Activated T-helper 17 cell treated with anti-CD3 and anti-CD28 coated beads, Interleukin-2, amount 50 U/mL, for 72 hours (primary cell): ENCODE results near the gene ZNF789. TPM values are rescaled to one million over a fixed set of nuclear protein-coding genes. Genes with fewer than 3 reads are reported as not detected.
"Not testable (repeated sequence)": the region's sequence is repeated elsewhere in the genome, so short reads cannot be mapped to it uniquely, and the experiment has no call there.

Experiments used
- ATAC-seq: fragments of 150-1000 bp; cut with Tn5 transposase; replicated peaks from 2 replicates; pipeline ENCODE4 v1.10.0; 2021; ENCODE audit warnings: mild to moderate bottlenecking, moderate library complexity
- H3K27ac Mint-ChIP-seq: one replicate; pipeline ENCODE4 v1.8.0; 2022; ENCODE audit warnings: mixed read lengths
- H3K27me3 Mint-ChIP-seq: one replicate; pipeline ENCODE4 v1.8.0; 2022; ENCODE audit warnings: mixed read lengths
- H3K36me3 Mint-ChIP-seq: one replicate; pipeline ENCODE4 v1.8.0; 2022; ENCODE audit warnings: low read depth, mild to moderate bottlenecking, mixed read lengths
- H3K4me1 Mint-ChIP-seq: one replicate; pipeline ENCODE4 v1.8.0; 2022; ENCODE audit warnings: mixed read lengths
- H3K4me3 Mint-ChIP-seq: one replicate; pipeline ENCODE4 v1.8.0; 2022; ENCODE audit warnings: mild to moderate bottlenecking, mixed read lengths
- H3K9me3 Mint-ChIP-seq: one replicate; pipeline ENCODE4 v1.8.0; 2022; ENCODE audit warnings: mixed read lengths
- total RNA-seq, 2 donors: library from RNA; stranded (reverse); gene quantifications; one replicate each; pipeline ENCODE4 v1.2.3, GENCODE V29; 2022

The ZNF789 gene
- total RNA-seq: 10 to 100 TPM; 32.0 to 46.7 TPM

GRCh38 chr7:99472561-99473314 is at the start of gene ZNF789:
TSS of gene ZNF789 (plus strand) at chr7:99472890. CDS start at chr7:99476457, 3,567 bp downstream.
- Mint-ChIP-seq H3K36me3 (peaks cover 36% of the 10 kb centered on the region), H3K27ac (peak within 1 kb of the TSS; percentile 90), H3K4me3 (peak within 1 kb of the TSS; percentile 89), H3K9me3 (no peaks in the 10 kb centered on the region), H3K4me1 (peaks cover 12% of the 10 kb centered on the region), H3K27me3 (no peaks in the 10 kb centered on the region)
- peak; percentile 98 for ATAC-seq

DNA sequence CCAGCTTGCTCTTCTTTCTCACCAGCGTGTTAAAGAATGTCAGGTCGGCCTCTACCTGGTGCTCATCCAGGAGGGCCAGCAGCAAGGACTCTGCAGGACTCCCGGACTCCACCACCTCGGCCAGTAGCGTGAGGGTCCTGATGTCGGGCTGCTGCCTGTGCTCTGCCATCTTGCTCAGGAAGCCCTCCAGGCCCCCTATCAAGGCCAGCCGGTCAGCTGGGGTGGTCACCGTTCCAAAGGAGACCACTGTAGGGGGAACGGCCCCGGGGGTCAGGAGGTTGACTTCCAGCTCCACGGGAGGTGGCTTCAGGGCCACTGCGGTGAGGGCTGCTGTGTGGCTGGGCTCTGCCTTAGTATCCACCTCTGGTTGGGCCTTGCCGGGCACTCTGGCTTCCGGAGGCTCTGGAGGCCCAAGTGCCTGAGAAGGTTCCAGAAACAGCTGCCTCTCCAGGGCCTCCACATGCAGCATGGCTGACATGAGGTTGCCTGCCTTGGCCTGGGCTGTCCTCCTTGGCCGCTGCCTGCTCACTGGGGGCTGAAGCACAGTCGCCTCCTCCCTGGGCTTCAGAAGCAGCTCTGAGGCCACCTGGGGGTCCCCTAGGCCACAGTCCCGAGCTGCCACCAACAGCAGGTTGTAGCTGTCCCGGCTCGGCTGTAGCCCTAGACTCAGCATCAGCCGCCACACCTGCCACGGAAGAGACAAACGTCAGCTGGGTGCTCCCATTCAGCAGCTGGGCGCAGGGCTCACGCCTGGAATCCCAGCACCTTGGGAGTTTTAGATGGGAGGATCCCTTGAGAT is 47.6 kb upstream of the ZNF789 start:
- Mint-ChIP-seq H3K27me3 (no peaks in the 10 kb centered on the region), H3K27ac (no peak overlapping the region), H3K4me1 (no peaks in the 10 kb centered on the region), H3K4me3 (no peak overlapping the region), H3K36me3 (peaks cover 59% of the 10 kb centered on the region), H3K9me3 (no peaks in the 10 kb centered on the region)
- ATAC-seq: no peak

DNA sequence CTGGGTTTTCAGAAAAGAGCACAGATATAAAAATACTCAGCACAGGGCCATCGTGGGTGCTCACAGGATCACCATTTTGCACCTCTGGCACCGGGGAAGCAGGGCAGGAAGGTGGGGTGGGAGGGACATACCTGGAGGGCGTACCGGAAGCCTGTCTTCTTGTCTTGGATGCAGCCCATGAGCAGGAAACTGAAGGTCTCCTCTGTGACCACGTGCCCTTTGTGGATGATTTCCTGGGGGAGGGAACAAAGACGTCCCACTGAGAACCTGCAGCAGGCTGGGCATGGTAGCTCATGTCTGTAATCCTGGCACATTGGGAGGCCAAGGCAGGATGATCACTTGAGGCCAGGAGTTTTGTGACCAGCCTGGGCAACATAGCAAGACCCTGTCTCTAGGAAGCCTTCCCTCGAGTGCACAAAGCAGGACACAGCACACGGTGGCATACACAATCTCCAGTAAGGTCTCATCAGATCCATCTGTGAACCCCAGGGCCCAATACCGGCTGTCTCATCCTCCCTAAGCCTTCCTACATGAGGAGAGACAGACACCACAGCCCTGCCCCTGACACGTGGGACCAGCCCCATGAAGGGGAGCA is 43.6 kb upstream of the ZNF789 start:
- H3K4me3 Mint-ChIP-seq: no peak overlapping the region
- ATAC-seq: no peak
- peaks cover 55% of the 10 kb centered on the region for H3K36me3 Mint-ChIP-seq
- no peaks in the 10 kb centered on the region for H3K27me3 Mint-ChIP-seq
- no peak overlapping the region for H3K27ac Mint-ChIP-seq
- no peaks in the 10 kb centered on the region for H3K4me1 Mint-ChIP-seq
- no peaks in the 10 kb centered on the region for H3K9me3 Mint-ChIP-seq

GRCh38 chr7:99429756-99430155 is 42.9 kb upstream of the ZNF789 start:
- H3K27me3 Mint-ChIP-seq: no peaks in the 10 kb centered on the region
- ATAC-seq: no peak
- no peak overlapping the region for H3K4me3 Mint-ChIP-seq
- H3K9me3 Mint-ChIP-seq: no peaks in the 10 kb centered on the region
- H3K4me1 Mint-ChIP-seq: no peaks in the 10 kb centered on the region
- H3K36me3 Mint-ChIP-seq: peaks cover 60% of the 10 kb centered on the region
- no peak overlapping the region for H3K27ac Mint-ChIP-seq

DNA sequence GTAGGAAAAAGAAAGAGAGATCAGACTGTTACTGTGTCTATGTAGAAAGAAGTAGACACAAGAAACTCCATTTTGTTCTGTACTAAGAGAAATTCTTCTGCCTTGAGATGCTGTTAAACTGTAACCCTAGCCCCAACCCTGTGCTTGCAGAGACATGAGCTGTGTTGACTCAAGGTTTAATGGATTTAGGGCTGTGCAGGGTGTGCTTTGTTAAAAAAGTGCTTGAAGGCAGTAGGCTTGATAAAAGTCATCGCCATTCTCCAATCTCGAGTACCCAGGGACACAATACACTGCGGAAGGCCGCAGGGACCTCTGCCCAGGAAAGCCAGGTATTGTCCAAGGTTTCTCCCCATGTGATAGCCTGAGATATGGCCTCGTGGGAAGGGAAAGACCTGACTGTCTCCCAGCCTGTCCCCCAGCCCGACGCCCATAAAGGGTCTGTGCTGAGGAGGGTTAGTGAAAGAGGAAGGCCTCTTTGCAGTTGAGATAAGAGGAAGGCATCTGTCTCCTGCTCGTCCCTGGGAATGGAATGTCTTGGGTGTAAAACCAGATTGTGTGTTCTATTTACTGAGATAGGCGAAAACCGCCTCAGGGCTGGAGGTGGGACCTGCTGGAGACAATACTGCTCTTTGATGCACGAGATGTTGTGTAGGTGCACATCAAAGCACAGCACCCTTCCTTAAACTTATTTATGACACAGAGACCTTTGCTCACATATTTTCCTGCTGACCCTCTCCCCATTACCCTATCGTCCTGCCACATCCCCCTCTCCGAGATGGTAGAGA is 40.7 kb upstream of the ZNF789 start:
- H3K27me3 Mint-ChIP-seq, H3K4me3 Mint-ChIP-seq, H3K9me3 Mint-ChIP-seq, H3K27ac Mint-ChIP-seq, H3K4me1 Mint-ChIP-seq, ATAC-seq: not testable (repeated sequence)
- H3K36me3 Mint-ChIP-seq: peaks cover 60% of the 10 kb centered on the region

- Mint-ChIP-seq H3K27me3 (no peaks in the 10 kb centered on the region), H3K9me3 (no peaks in the 10 kb centered on the region), H3K36me3 (peaks cover 54% of the 10 kb centered on the region), H3K4me1 (no peaks in the 10 kb centered on the region), H3K4me3 (no peak overlapping the region), H3K27ac (no peak overlapping the region)
- no peak for ATAC-seq
Measured at GRCh38 chr7:99433158-99433557, 39.5 kb upstream of the ZNF789 start.

DNA sequence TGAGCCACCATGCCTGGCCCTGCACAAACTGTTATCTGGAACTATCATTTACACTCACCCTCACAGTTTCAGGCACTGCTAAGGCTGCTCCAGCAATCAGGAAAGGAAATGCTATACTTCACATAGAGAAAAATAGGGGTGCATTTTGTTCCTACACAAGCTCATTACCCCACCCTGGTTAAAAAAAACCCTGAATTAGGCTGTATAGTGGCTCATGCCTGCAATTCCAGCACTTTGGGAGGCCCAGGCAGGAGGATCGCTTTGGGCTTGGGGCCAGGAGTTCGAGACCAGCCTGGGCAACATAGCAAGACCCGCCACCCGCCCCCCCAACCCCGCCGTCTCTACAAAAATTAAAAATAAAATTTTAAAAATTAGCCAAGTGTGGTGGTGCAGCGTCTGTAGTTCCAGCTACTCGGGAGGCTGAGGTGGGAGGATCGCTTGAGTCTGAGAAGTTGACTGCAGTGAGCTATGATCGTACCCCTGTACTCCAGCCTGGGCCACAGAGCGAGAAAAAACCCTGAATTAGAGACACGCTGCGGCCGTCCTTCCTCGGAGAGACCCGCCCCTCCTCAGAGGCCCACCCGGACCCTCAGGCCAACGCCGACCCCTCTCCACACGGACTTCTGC is 34.6 kb upstream of the ZNF789 start:
- Mint-ChIP-seq H3K4me1 (peaks cover 9% of the 10 kb centered on the region), H3K9me3 (no peaks in the 10 kb centered on the region), H3K27me3 (no peaks in the 10 kb centered on the region), H3K27ac (peak overlapping the region; percentile 96), H3K36me3 (peaks cover 47% of the 10 kb centered on the region), H3K4me3 (peak overlapping the region; percentile 99)
- peak; percentile 19 for ATAC-seq

- peak within 1 kb of the TSS; percentile 96 for H3K27ac Mint-ChIP-seq
- peak within 1 kb of the TSS; percentile 99 for H3K4me3 Mint-ChIP-seq
- peaks cover 47% of the 10 kb centered on the region for H3K36me3 Mint-ChIP-seq
- peaks cover 9% of the 10 kb centered on the region for H3K4me1 Mint-ChIP-seq
- ATAC-seq: peak; percentile 93
- no peaks in the 10 kb centered on the region for H3K27me3 Mint-ChIP-seq
- H3K9me3 Mint-ChIP-seq: no peaks in the 10 kb centered on the region
Measured at GRCh38 chr7:99438573-99439480, 33.9 kb upstream of the ZNF789 start, which contains the start of the genes CPSF4 and PTCD1. TSS of gene CPSF4 (plus strand) at chr7:99438943. CDS start at chr7:99439083, 140 bp downstream. TSS of gene PTCD1 (minus strand) at chr7:99438798. CDS start at chr7:99435242, 3,556 bp downstream.

- H3K4me1 Mint-ChIP-seq: peaks cover 9% of the 10 kb centered on the region
- ATAC-seq: no peak
- H3K27me3 Mint-ChIP-seq: no peaks in the 10 kb centered on the region
- H3K27ac Mint-ChIP-seq: peak overlapping the region; percentile 96
- peaks cover 47% of the 10 kb centered on the region for H3K36me3 Mint-ChIP-seq
- H3K4me3 Mint-ChIP-seq: peak overlapping the region; percentile 99
- no peaks in the 10 kb centered on the region for H3K9me3 Mint-ChIP-seq
Measured at GRCh38 chr7:99440195-99440594, 32.5 kb upstream of the ZNF789 start.

DNA sequence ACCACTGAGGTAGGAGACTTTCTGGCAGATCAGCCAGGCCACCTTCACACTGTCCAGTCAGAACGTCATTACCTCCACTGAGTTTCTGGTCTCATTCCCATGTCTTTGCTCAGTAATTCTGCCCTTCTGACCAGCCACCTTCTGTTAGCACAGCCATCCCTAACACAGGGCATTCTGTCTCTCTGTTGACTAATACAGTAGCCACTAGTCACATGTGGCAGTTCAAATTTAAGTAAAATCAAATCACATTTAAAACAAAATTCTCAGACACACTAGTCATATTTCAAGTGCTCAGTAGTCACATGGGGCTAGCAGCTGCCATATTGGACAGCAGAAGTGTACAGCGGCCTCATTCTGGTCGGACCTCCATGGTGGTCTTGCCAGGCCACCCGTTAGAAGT is 26.6 kb upstream of the ZNF789 start:
- Mint-ChIP-seq H3K36me3 (peaks cover 92% of the 10 kb centered on the region), H3K4me1 (no peaks in the 10 kb centered on the region), H3K4me3 (no peak overlapping the region), H3K9me3 (no peaks in the 10 kb centered on the region), H3K27me3 (no peaks in the 10 kb centered on the region), H3K27ac (no peak overlapping the region)
- no peak for ATAC-seq

- H3K9me3 Mint-ChIP-seq: no peaks in the 10 kb centered on the region
- ATAC-seq: no peak
- H3K4me3 Mint-ChIP-seq: no peak overlapping the region
- peaks cover 89% of the 10 kb centered on the region for H3K36me3 Mint-ChIP-seq
- H3K4me1 Mint-ChIP-seq: no peaks in the 10 kb centered on the region
- no peak overlapping the region for H3K27ac Mint-ChIP-seq
- no peaks in the 10 kb centered on the region for H3K27me3 Mint-ChIP-seq
Measured at GRCh38 chr7:99447943-99448342, 24.7 kb upstream of the ZNF789 start.

DNA sequence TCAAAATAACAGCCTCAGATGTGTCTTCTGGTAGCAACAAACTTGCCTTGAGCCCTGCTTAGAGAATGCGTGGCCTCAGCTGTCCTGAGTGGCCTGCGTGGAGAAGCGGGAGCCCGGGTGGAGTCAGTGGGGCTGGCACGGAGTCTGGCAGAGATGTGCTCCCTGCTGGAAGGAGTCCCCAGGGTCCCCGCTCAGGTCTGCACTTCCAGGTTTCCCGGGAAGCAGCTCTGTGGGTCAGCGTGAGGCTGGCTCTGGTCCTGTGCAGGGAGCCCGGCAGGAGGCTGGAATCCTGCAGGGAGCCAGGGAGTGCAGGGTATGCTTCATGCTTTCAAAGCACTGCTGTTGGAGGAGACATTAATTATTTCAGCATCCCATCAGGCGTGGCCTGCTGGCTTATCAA is 23.8 kb upstream of the ZNF789 start:
- peaks cover 87% of the 10 kb centered on the region for H3K36me3 Mint-ChIP-seq
- H3K27ac Mint-ChIP-seq: no peak overlapping the region
- no peaks in the 10 kb centered on the region for H3K4me1 Mint-ChIP-seq
- no peak for ATAC-seq
- no peak overlapping the region for H3K4me3 Mint-ChIP-seq
- H3K9me3 Mint-ChIP-seq: no peaks in the 10 kb centered on the region
- H3K27me3 Mint-ChIP-seq: no peaks in the 10 kb centered on the region

- Mint-ChIP-seq H3K36me3 (peaks cover 87% of the 10 kb centered on the region), H3K4me3 (no peak overlapping the region), H3K27me3 (no peaks in the 10 kb centered on the region), H3K9me3 (no peaks in the 10 kb centered on the region), H3K4me1 (no peaks in the 10 kb centered on the region), H3K27ac (no peak overlapping the region)
- no peak for ATAC-seq
Measured at GRCh38 chr7:99449326-99449725, 23.4 kb upstream of the ZNF789 start.
